IPS DF 19.7 (cell line): ENCODE measurements around the gene METTL27.
"Not testable (repeated sequence)": the region's sequence is repeated elsewhere in the genome, so short reads cannot be mapped to it uniquely, and the experiment has no call there.

Source experiments
- DNase-seq: peaks from one replicate; pipeline ENCODE4 v3.0.0-alpha.2; 2013; ENCODE audit warnings: low read depth, low spot score

Gene METTL27, protein sequence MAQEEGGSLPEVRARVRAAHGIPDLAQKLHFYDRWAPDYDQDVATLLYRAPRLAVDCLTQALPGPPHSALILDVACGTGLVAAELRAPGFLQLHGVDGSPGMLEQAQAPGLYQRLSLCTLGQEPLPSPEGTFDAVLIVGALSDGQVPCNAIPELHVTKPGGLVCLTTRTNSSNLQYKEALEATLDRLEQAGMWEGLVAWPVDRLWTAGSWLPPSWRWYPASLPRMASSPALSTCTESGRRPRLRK

GRCh38 chr7:73842067-73842976 is at the start of gene METTL27:
Gene METTL27, minus strand, starts transcription at chr7:73842516. Its CDS starts 376 bp downstream, at chr7:73842140.
- DNase-seq, result no peak

DNA sequence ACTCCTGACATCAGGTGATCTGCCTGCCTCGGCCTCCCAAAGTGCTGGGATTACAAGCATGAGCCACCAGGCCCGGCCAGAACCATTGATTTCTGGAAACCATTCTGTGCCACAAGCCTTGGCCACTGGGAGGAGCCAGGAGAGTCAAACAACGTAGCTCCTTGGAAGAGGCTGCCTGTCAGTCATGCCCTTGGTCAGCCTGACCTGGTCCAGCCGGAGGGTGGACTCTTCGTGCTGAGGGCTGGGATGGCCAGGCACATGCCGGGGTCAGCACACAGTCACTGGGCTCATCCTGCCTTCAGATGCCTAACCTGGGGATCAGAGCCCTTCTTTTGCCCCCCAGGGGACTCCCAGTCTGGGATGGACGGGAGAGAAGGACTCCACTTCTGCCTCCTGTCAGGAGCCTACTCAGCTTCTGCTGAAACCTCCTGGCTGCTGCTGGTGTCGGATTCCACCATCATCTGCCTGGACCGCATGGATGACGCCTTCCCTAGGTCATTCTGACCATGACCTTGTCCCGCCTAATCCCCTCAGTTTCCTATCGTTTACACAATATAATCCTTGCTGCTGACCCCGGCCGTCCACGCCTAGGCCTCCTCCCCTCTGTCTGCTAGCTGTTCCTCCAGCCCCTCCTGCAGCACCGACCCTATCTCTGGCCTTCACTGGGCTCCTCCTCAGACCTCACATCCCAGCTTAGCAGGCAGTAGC is 49.0 kb upstream of the METTL27 start:
- no peak for DNase-seq

GRCh38 chr7:73890555-73891147 is 48.3 kb upstream of the METTL27 start:
- DNase-seq, result no peak

GRCh38 chr7:73888959-73889358 is 46.6 kb upstream of the METTL27 start:
- DNase-seq, result no peak

- DNase-seq, result no peak
Measured at GRCh38 chr7:73887762-73888161, 45.4 kb upstream of the METTL27 start.

DNA sequence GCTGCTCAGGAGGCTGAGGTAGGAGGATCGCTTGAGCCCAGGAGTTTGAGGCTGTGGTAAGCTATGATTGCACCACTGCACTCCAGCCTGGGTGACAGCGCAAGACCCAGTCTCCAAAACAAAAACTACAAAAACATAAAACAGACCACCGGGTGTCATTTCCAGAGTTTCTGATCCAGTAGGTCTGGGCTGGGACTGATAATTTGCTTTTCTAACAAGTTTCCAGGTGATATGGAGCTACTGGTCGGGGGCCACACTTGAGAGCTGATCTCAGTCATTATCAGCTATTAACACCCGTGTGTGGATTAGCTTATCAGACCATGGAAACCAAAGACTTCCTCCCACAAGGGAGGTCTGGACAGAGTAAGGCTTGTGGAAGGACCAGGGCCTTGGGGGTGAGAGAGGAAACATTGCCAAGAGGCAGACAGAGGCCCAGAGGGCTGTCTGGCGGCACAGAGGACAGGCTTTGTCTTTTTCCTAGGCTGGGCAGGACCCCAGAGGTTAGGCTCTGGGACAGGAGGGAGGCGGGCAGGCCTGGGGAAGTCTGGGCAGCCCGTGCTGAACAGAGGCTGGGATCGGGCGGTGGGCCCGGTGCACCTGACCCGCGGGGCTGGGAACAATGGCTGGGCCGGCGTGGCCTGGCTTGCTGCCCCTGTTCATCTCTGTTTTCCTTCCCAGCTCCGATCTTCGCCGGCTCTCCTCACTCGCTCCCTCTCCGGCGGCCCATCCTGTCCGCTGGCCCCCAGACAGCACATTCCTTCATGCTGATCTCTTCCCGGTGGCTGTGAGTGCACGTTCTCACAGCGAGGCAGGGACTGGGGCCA is 43.9 kb upstream of the METTL27 start:
- no peak for DNase-seq

DNA sequence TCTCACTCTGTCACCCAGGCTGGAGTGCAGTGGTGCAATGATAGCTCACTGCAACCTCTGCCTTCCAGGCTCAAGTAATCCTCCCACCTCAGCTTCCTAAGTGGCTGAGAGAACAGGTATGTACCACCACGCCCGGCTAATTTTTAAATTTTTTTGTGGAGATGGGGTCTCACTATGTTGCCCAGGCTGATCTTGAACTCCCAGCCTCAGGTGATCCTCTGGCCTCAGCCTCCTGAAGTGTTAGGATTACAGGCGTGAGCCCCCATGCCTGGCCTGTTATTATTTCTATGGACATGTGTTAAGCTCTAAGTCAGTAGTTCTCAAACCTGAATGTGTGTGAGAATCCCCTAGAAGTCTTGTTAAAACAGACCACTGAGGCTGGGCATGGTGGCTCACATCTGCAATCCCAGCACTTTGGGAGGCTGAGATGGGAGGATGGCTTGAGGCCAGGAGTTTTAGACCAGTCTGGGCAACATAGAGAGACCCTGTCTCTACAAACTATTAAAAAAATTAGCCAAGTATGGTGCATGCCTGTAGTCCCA is 43.2 kb upstream of the METTL27 start:
- DNase-seq, result no peak

- DNase-seq, result not testable (repeated sequence)
Measured at GRCh38 chr7:73884867-73885422, 42.6 kb upstream of the METTL27 start.

DNA sequence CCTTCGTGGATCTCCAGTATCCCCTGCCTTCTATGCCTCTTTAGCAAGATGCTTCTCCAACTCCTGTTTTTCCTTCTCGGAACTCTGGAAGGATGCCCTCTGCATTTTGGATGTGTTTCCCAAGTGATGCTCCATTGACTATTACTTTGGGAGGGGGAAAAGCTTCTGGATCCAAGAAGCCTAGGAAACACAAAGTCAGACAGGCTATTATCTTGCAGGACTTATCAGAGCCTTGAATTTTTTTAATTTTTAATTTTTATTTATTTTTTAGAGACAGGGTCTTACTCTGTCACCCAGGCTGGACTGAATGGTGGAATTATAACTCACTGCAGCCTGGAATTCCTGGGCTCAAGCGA is 39.7 kb upstream of the METTL27 start:
- no peak for DNase-seq

- no peak for DNase-seq
Measured at GRCh38 chr7:73881352-73882046, 39.2 kb upstream of the METTL27 start.

GRCh38 chr7:73880755-73881328 is 38.5 kb upstream of the METTL27 start:
- no peak for DNase-seq

DNA sequence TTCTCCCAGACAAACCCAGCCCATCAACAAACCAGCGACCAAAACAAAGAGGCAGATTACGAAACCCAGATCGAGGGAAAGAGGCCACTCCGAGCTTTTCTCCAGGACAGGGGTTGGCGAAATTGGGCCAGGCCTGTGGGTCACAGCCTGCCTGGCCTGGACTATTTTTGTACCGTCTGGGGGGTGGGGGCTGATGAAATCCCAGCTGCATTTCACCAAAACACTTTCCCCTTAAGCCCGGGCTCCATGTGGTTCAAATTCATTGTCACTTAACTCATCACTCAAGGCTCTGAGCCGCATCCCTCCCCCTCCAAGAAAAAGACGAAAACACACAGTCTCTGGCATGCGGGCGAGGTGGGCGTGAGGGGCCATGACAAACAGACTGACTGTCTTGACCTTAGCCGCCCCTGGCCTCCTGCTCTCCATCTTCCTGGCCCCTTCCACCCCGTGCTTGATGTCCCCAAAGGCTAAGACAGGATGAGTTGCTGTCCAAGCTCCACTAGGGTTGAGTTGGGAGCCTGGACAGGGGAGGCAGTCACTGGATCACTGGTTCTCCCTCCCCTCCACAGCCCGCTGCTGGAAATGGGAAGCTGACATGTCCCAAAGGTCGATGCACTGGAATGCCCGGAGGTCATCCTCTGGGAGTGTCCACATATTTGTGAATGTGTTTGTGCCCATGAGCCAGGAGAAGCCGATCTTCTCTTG is 37.8 kb upstream of the METTL27 start:
- DNase-seq, result no peak

DNA sequence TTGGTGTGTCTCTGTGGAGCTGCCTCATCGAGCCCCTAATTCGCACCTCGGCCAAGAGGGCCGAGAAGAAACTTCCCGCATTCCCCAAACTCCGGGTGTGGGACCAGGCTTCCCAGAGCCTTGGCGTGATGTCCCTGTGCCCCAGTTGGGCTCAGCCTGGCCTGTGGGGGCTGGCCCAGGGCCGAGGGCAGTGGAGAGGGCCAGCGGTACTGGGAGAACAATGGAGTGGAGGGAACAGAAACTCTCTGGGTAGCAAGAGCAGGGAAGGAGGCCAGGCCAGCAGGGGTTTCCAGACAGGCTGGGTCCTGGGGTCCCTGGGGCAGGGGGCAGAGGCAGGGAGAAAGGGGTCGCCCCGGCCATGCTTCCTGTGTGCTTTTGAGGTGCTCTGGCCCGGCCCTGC is 34.7 kb upstream of the METTL27 start:
- no peak for DNase-seq

GRCh38 chr7:73876361-73876760 is 34.0 kb upstream of the METTL27 start:
- DNase-seq, result no peak

DNA sequence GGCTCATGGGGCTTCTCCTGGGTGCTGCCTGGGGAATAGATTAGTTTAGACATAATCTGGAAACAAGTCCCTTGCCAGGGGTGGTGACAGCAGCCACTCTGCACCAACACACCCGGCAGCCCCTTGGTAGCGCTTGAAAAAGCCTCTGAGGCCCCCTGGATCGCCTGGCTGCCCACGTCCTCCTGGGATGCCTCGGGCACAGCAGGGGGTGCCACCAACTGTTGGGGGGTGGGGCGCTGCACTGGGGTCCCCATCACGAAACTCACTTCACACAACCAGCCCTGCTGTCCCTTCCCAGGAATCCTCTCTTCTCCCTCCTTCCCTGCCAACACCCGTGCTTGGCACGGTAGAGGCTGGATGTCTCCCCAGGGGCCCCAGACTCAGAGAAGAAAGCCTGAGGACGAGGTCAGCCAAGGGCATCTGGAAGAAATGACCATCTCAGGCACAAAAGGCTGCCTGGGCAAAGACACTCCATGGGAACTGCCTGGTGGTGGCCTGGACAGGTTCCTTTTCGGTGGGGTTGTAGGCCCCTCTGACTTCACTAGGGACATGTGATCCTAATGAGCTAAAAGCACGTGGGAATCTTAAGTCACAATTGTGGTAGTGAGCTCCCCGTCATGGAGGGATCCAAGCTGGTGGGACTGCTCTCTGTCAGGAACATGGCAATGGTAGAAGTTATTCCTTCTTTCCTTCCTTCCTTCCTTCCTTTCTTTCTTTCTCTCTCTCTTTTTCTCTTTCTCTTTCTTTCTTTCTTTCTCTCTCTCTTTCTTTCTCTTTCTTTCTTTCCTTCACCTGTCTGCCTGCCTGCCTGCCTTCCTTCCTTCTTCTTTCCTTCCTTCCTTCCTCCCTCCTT is 30.0 kb upstream of the METTL27 start:
- no peak for DNase-seq

DNA sequence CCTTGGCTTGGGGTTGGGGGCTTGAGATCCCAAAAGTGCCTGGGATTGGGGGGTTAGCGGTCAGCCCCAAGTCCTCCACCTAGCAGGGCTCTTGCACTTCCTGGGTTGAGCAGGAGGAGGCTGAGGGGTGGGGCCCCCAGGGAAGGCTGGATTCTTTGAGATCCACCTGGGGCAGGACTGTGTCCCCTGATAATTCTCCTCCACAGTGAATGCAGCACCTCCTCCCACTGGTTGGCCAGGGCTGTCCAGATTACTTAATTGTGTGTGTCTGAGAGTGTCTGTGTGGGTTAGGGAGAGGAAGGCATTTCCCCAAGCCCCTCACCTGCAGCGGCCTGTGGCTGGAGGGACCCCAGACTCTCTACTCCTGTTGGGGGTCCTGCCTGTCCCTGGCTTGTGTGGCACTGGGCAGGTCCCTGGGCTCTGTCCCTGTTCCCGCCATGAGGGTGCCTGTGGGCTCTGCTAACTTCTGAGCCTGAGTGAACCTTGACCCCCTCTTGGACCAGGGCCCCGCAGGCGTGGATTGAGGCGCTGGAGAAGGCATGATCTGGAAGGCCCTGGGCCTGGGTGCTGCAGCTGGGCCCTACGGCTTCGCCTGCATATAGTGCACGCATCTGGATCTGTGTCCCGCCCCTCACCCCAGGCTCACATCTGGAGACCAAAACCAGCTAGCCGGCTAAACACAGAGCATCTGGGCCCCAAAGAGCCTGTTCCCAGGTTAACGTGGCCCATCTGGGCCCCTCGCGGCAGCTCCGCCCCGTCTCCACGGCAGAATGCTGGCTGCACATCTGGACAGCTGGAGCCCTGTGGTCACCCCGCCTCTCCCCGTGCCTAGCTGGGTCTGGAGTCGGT is 29.1 kb upstream of the METTL27 start:
- DNase-seq, result no peak

GRCh38 chr7:73870041-73870492 is 27.8 kb upstream of the METTL27 start:
- no peak for DNase-seq
